Gastroesophageal sphincter (tissue), 4 donors: ENCODE measurements around the gene DCUN1D3. TPM values are rescaled to one million over a fixed set of nuclear protein-coding genes. Genes with fewer than 3 reads are reported as not detected.

Experiments
- ATAC-seq: fragments of 150-250 bp; one replicate; pipeline ENCODE4 v1.9.1; 2016; ENCODE audit warnings: mild to moderate bottlenecking, moderate library complexity
- H3K27ac ChIP-seq, 4 donors: fragments of 200-600 bp; sonication (generic) in 3 of 4; 1 replicate in 3 of 4; 2 replicates in 1 of 4; pipeline ENCODE4 v1.5.1; 2016 to 2019
- H3K27me3 ChIP-seq: fragments of 200-600 bp; sonication (generic); one replicate; pipeline ENCODE4 v1.5.1; 2019
- H3K36me3 ChIP-seq, 2 donors: fragments of 200-600 bp; sonication (generic); one replicate each; pipeline ENCODE4 v1.5.1; 2019; ENCODE audit warnings: control low read depth in 1 of 2
- H3K4me1 ChIP-seq, 3 donors: fragments of 200-600 bp; sonication (generic); 1 replicate in 2 of 3; 2 replicates in 1 of 3; pipeline ENCODE4 v1.5.1; 2016 to 2019; ENCODE audit warnings: control low read depth in 2 of 3
- H3K4me3 ChIP-seq, 2 donors: fragments of 200-600 bp; sonication (generic); one replicate each; pipeline ENCODE4 v1.5.1; 2019; ENCODE audit warnings: mild to moderate bottlenecking in 1 of 2, moderate library complexity in 1 of 2
- H3K9me3 ChIP-seq, 3 donors: fragments of 200-600 bp; sonication (generic); one replicate each; pipeline ENCODE4 v1.5.1; 2017 to 2019; ENCODE audit warnings: control low read depth in 2 of 3
- EP300 ChIP-seq: sonication (generic); formaldehyde crosslinking; IDR thresholded peaks from one replicate; pipeline ENCODE4 v1.6.1; 2017; ENCODE audit warnings: antibody characterized with exemption, mild to moderate bottlenecking
- POLR2A ChIP-seq, 2 donors: fragments of 450-650 bp; IDR thresholded peaks; one replicate each; pipeline ENCODE4 v1.6.1; 2017; ENCODE audit warnings: antibody characterized with exemption in 2 of 2, mild to moderate bottlenecking in 2 of 2, moderate library complexity in 1 of 2
- POLR2AphosphoS5 ChIP-seq: sonication (generic); formaldehyde crosslinking; IDR thresholded peaks from one replicate; pipeline ENCODE4 v1.6.1; 2017; ENCODE audit warnings: antibody characterized with exemption
- WGBS, 2 donors: methylation state at CpG; one replicate each; pipeline ENCODE4 v1.1.5; 2018; ENCODE audit warnings: low coverage in 1 of 2; 5-methylcytosine and 5-hydroxymethylcytosine counted together
- total RNA-seq, 4 donors: library from RNA; depleted of rRNA; stranded (reverse); fragments of >200 nt; gene quantifications; one replicate each; pipeline ENCODE4 v1.1.0, GENCODE V29; 2016
- TF ChIP-seq, protein P1 (sequence below), 4 experiments: fragments of 200-600 bp in 2 of 4; fragments of 450-650 bp in 2 of 4; sonication (generic) in 1 of 4; IDR thresholded peaks; one replicate each; pipeline ENCODE4 v1.5.1; 2017 to 2019; ENCODE audit warnings: antibody characterized with exemption in 4 of 4, mild to moderate bottlenecking in 2 of 4, moderate library complexity in 2 of 4

DCUN1D3 gene
- total RNA-seq, 4 donors from 2014 or later: 28.6 to 35.7 (median 33.5) TPM

DNA sequence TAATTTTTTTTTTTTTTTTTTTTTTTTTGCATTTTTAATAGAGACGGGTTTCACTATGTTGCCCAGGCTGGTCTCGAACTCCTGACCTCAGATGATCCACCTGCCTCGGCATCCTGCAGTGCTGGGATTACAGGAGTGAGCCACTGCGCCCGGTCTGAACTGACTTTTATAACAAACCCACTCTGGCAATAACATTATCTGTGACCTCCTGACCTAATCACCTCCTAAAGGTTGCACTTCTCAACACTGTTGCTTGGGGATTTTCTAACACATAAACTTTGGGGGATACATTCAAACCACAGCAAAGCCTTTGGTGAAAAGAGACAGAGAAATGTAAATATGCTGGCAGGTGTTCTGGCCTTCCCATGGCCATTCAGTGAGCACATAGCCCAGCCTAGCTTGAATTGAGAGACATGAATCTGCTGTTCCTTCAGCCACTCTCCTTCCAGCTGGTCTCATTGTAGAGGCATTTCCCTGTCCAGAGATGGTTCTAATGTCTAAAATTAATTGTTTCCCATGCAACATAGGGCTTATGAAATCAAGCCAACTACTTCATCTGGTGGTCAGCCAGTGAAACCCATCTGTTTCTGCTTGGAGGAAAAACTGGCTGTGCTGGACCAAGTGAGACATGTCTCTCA lies 28.7 kb upstream of the DCUN1D3 start:
- H3K36me3 ChIP-seq: peaks cover 0 to 22% of the 10 kb centered on the region in 2 donors
- H3K27ac ChIP-seq: no peak overlapping the region
- no peaks in the 10 kb centered on the region for H3K9me3 ChIP-seq
- no peaks in the 10 kb centered on the region for H3K27me3 ChIP-seq
- no peak overlapping the region for H3K4me3 ChIP-seq
- TF ChIP-seq POLR2A (IDR thresholded peaks at IDR 0.05): no peak
- TF ChIP-seq EP300: no peak
- peak; percentile 17 for TF ChIP-seq POLR2AphosphoS5
- TF ChIP-seq, protein P1, sequence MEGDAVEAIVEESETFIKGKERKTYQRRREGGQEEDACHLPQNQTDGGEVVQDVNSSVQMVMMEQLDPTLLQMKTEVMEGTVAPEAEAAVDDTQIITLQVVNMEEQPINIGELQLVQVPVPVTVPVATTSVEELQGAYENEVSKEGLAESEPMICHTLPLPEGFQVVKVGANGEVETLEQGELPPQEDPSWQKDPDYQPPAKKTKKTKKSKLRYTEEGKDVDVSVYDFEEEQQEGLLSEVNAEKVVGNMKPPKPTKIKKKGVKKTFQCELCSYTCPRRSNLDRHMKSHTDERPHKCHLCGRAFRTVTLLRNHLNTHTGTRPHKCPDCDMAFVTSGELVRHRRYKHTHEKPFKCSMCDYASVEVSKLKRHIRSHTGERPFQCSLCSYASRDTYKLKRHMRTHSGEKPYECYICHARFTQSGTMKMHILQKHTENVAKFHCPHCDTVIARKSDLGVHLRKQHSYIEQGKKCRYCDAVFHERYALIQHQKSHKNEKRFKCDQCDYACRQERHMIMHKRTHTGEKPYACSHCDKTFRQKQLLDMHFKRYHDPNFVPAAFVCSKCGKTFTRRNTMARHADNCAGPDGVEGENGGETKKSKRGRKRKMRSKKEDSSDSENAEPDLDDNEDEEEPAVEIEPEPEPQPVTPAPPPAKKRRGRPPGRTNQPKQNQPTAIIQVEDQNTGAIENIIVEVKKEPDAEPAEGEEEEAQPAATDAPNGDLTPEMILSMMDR (IDR thresholded peaks at IDR 0.05): no peak
- peaks cover 0 to 13% (median 4%) of the 10 kb centered on the region in 3 donors for H3K4me1 ChIP-seq
- peak; percentile 39 for ATAC-seq
- 88 to 100% methylated on average over 3 to 4 of the region's 5 CpGs for WGBS, 2 donors

DNA sequence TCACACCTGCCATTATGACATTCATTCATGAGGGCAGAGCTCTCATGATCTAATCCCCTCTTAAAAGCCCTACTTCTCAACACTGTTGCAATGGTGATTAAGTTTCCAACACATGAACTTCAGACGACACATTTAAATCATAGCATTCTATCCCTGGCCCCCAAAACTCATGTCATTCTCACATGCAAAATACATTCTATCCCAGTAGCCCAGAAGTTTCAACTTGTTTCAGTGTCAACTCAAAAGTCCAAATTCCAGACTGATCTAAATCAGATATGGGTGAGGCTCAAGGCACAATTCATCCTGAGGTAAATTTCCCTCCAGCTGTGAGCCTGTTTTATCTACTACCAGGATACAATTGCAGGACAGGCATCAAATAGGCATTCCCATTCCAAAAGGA lies 25.6 kb upstream of the DCUN1D3 start:
- TF ChIP-seq EP300 (no peak), POLR2AphosphoS5 (no peak), POLR2A (IDR thresholded peaks at IDR 0.05) (no peak)
- TF ChIP-seq, protein P1 (IDR thresholded peaks at IDR 0.05): no peak
- Histone ChIP-seq H3K9me3 (no peaks in the 10 kb centered on the region), H3K27ac (no peak overlapping the region), H3K4me3 (no peak overlapping the region), H3K36me3 (peaks cover 0 to 40% of the 10 kb centered on the region in 2 donors), H3K27me3 (no peaks in the 10 kb centered on the region), H3K4me1 (peaks cover 0 to 12% (median 4%) of the 10 kb centered on the region in 3 donors)
- 90 to 93% methylated on average over 1 of the region's 1 CpG for WGBS, 2 donors
- ATAC-seq: no peak

DNA sequence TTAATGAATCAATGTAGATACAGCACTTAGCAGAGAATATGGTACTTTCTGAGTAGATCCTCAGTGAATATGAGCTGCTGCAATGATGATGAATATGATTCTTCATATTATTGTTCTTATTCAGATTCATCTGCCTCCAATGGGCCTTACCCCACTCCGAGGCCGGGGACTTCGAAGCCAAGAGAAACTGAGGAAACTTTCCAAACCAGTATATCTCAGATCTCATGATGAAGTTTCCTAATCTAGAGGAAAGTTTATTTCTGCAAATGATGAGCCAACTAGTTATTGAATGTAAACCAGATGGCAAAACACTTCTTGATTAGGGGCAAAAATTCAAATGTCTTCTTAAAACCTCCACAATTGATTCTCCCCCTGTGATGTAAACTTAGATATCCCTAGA lies 23.7 kb upstream of the DCUN1D3 start:
- no peaks in the 10 kb centered on the region for H3K27me3 ChIP-seq
- no peak for TF ChIP-seq POLR2A (IDR thresholded peaks at IDR 0.05)
- TF ChIP-seq POLR2AphosphoS5: no peak
- TF ChIP-seq, protein P1 (IDR thresholded peaks at IDR 0.05): no peak
- TF ChIP-seq EP300: no peak
- no peak for ATAC-seq
- peaks cover 0 to 47% of the 10 kb centered on the region in 2 donors for H3K36me3 ChIP-seq
- WGBS, 2 donors: 88 to 92% methylated on average over 3 of the region's 3 CpGs
- no peaks in the 10 kb centered on the region for H3K4me1 ChIP-seq
- no peak overlapping the region for H3K4me3 ChIP-seq
- no peaks in the 10 kb centered on the region for H3K9me3 ChIP-seq
- no peak overlapping the region for H3K27ac ChIP-seq

DNA sequence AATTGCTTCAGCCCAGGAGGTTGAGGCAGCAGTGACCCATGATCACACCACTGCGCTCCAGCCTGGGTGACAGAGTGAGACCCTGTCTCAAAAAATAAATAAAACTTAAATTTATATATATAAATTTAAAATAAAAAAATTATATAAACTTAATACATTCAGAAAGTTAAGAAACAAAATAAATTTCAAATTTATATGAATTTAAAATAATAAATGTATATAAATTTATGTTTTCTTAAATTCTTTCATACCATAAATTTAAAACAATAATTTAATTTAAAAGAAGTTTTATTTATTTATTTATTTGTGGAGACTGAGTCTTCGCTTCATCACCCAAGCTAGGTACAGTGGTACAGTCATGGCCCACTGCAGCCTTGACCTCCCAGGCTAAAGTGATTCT lies 20.6 kb upstream of the DCUN1D3 start:
- no peaks in the 10 kb centered on the region for H3K27me3 ChIP-seq
- H3K4me3 ChIP-seq: no peak overlapping the region
- ATAC-seq: no peak
- TF ChIP-seq POLR2AphosphoS5: no peak
- TF ChIP-seq EP300: no peak
- no peak for TF ChIP-seq POLR2A (IDR thresholded peaks at IDR 0.05)
- TF ChIP-seq, protein P1 (IDR thresholded peaks at IDR 0.05): no peak
- WGBS, 2 donors: 94 to 96% methylated on average over 2 of the region's 2 CpGs
- H3K36me3 ChIP-seq: peaks cover 0 to 44% of the 10 kb centered on the region in 2 donors
- H3K27ac ChIP-seq: no peak overlapping the region
- no peaks in the 10 kb centered on the region for H3K9me3 ChIP-seq
- no peaks in the 10 kb centered on the region for H3K4me1 ChIP-seq

DNA sequence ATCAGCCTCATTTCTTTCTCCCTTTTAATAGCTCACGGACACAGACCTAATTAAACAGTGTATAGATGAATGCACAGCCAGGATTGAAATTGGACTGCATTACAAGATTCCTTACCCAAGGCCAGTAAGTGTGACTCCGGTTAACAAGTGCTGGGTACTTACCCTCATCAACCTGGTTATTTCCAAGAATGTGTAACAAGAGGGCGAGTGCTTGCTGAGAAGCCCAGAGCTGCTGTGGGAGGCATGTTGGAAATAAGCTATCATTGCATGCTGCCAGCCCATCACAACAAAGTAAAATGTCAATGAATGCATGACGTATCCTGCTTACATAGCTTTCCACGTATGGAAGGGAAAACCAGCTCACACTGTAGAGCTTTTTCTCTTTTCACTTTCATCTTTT lies 19.9 kb upstream of the DCUN1D3 start:
- Histone ChIP-seq H3K4me3 (no peak overlapping the region), H3K9me3 (no peaks in the 10 kb centered on the region), H3K27ac (no peak overlapping the region), H3K4me1 (no peaks in the 10 kb centered on the region), H3K27me3 (no peaks in the 10 kb centered on the region), H3K36me3 (peaks cover 0 to 36% of the 10 kb centered on the region in 2 donors)
- ATAC-seq: no peak
- no peak for TF ChIP-seq EP300
- TF ChIP-seq, protein P1 (IDR thresholded peaks at IDR 0.05): no peak
- no peak for TF ChIP-seq POLR2A (IDR thresholded peaks at IDR 0.05)
- no peak for TF ChIP-seq POLR2AphosphoS5
- 87 to 89% methylated on average over 2 to 5 of the region's 5 CpGs for WGBS, 2 donors
